BLaER1 (cell line): ENCODE data around the gene ACTN4.
"Not testable (repeated sequence)": the region's sequence is repeated elsewhere in the genome, so short reads cannot be mapped to it uniquely, and the experiment has no call there.

Source experiments
- H3K27ac ChIP-seq: shearing (Covaris generic); formaldehyde crosslinking; 2 replicates; pipeline ENCODE4 v1.8.1; 2022
- H3K27me3 ChIP-seq: shearing (Covaris generic); formaldehyde crosslinking; 2 replicates; pipeline ENCODE4 v1.8.1; 2022
- H3K36me3 ChIP-seq: shearing (Covaris generic); formaldehyde crosslinking; 2 replicates; pipeline ENCODE4 v1.8.1; 2022
- H3K4me1 ChIP-seq: shearing (Covaris generic); formaldehyde crosslinking; 2 replicates; pipeline ENCODE4 v1.8.1; 2022
- H3K4me2 ChIP-seq: shearing (Covaris generic); formaldehyde crosslinking; 2 replicates; pipeline ENCODE4 v1.8.1; 2022
- H3K4me3 ChIP-seq: shearing (Covaris generic); formaldehyde crosslinking; 2 replicates; pipeline ENCODE4 v1.8.1; 2022
- H3K9ac ChIP-seq: shearing (Covaris generic); formaldehyde crosslinking; 2 replicates; pipeline ENCODE4 v1.8.1; 2022
- H3K9me3 ChIP-seq: shearing (Covaris generic); formaldehyde crosslinking; 2 replicates; pipeline ENCODE4 v1.8.1; 2022
- H4K20me1 ChIP-seq: shearing (Covaris generic); formaldehyde crosslinking; 2 replicates; pipeline ENCODE4 v1.8.1; 2022
- Cebpa-rat ChIP-seq: shearing (Covaris generic); IDR thresholded peaks from 2 replicates; pipeline ENCODE4 v1.8.1; 2022

ACTN4 gene

GRCh38 chr19:38618590-38619360 is 28.7 kb upstream of the ACTN4 start, which contains the start of gene EIF3K:
Gene EIF3K, plus strand, starts transcription at chr19:38619188. Its CDS starts 81 bp downstream, at chr19:38619269.
- no peak for TF ChIP-seq Cebpa-rat
- Histone ChIP-seq H3K4me1 (peaks cover 40% of the 10 kb centered on the region), H3K36me3 (peaks cover 45% of the 10 kb centered on the region), H3K9ac (peak within 1 kb of the TSS; percentile 95), H3K4me3 (peak within 1 kb of the TSS; percentile 89), H3K9me3 (no peaks in the 10 kb centered on the region), H3K4me2 (peak within 1 kb of the TSS; percentile 97), H4K20me1 (peaks cover 30% of the 10 kb centered on the region), H3K27me3 (no peaks in the 10 kb centered on the region), H3K27ac (peak within 1 kb of the TSS; percentile 91)

GRCh38 chr19:38619361-38620174 is 27.9 kb upstream of the ACTN4 start:
- H4K20me1 ChIP-seq, result peaks cover 35% of the 10 kb centered on the region
- H3K9me3 ChIP-seq, result no peaks in the 10 kb centered on the region
- peaks cover 40% of the 10 kb centered on the region for H3K4me1 ChIP-seq
- peak overlapping the region; percentile 91 for H3K27ac ChIP-seq
- peak overlapping the region; percentile 97 for H3K4me2 ChIP-seq
- no peaks in the 10 kb centered on the region for H3K27me3 ChIP-seq
- no peak for TF ChIP-seq Cebpa-rat
- peak overlapping the region; percentile 95 for H3K9ac ChIP-seq
- H3K4me3 ChIP-seq, result peak overlapping the region; percentile 89
- peaks cover 52% of the 10 kb centered on the region for H3K36me3 ChIP-seq

- no peak overlapping the region for H3K27ac ChIP-seq
- no peak overlapping the region for H3K4me3 ChIP-seq
- no peaks in the 10 kb centered on the region for H3K27me3 ChIP-seq
- no peak overlapping the region for H3K9ac ChIP-seq
- no peak for TF ChIP-seq Cebpa-rat
- H3K4me1 ChIP-seq, result peaks cover 7% of the 10 kb centered on the region
- H3K9me3 ChIP-seq, result no peaks in the 10 kb centered on the region
- H4K20me1 ChIP-seq, result peaks cover 36% of the 10 kb centered on the region
- peaks cover 97% of the 10 kb centered on the region for H3K36me3 ChIP-seq
- no peak overlapping the region for H3K4me2 ChIP-seq
These were observed 22.6 kb upstream of the ACTN4 start for GRCh38 chr19:38624822-38625221.

GRCh38 chr19:38626401-38626800 is 21.0 kb upstream of the ACTN4 start:
- peaks cover 26% of the 10 kb centered on the region for H4K20me1 ChIP-seq
- no peak for TF ChIP-seq Cebpa-rat
- H3K27me3 ChIP-seq, result no peaks in the 10 kb centered on the region
- no peak overlapping the region for H3K9ac ChIP-seq
- H3K4me2 ChIP-seq, result no peak overlapping the region
- peaks cover 97% of the 10 kb centered on the region for H3K36me3 ChIP-seq
- no peaks in the 10 kb centered on the region for H3K9me3 ChIP-seq
- H3K4me3 ChIP-seq, result no peak overlapping the region
- no peaks in the 10 kb centered on the region for H3K4me1 ChIP-seq
- no peak overlapping the region for H3K27ac ChIP-seq

- no peak overlapping the region for H3K4me2 ChIP-seq
- peaks cover 10% of the 10 kb centered on the region for H4K20me1 ChIP-seq
- no peak overlapping the region for H3K9ac ChIP-seq
- no peaks in the 10 kb centered on the region for H3K9me3 ChIP-seq
- no peak overlapping the region for H3K4me3 ChIP-seq
- peaks cover 93% of the 10 kb centered on the region for H3K36me3 ChIP-seq
- H3K4me1 ChIP-seq, result no peaks in the 10 kb centered on the region
- H3K27me3 ChIP-seq, result no peaks in the 10 kb centered on the region
- H3K27ac ChIP-seq, result no peak overlapping the region
- no peak for TF ChIP-seq Cebpa-rat
These were observed 17.9 kb upstream of the ACTN4 start for GRCh38 chr19:38629568-38629967.

GRCh38 chr19:38631301-38631700 is 16.1 kb upstream of the ACTN4 start:
- not testable (repeated sequence) for H3K9me3 ChIP-seq, H3K4me2 ChIP-seq, H3K27me3 ChIP-seq, H3K9ac ChIP-seq, H3K4me3 ChIP-seq, H3K27ac ChIP-seq, H3K4me1 ChIP-seq
- Histone ChIP-seq H3K36me3 (peaks cover 92% of the 10 kb centered on the region), H4K20me1 (peaks cover 10% of the 10 kb centered on the region)

GRCh38 chr19:38631811-38632475 is 15.5 kb upstream of the ACTN4 start:
- Histone ChIP-seq H4K20me1 (peaks cover 10% of the 10 kb centered on the region), H3K36me3 (peaks cover 90% of the 10 kb centered on the region), H3K4me1 (peaks cover 11% of the 10 kb centered on the region)
- not testable (repeated sequence) for H3K27me3 ChIP-seq, H3K4me2 ChIP-seq, H3K4me3 ChIP-seq, H3K27ac ChIP-seq, H3K9ac ChIP-seq, H3K9me3 ChIP-seq

GRCh38 chr19:38632476-38633213 is 14.8 kb upstream of the ACTN4 start:
- peaks cover 18% of the 10 kb centered on the region for H3K4me1 ChIP-seq
- H3K27me3 ChIP-seq, result no peaks in the 10 kb centered on the region
- no peak overlapping the region for H3K4me2 ChIP-seq
- TF ChIP-seq Cebpa-rat, result no peak
- H3K9me3 ChIP-seq, result no peaks in the 10 kb centered on the region
- H4K20me1 ChIP-seq, result peaks cover 10% of the 10 kb centered on the region
- H3K27ac ChIP-seq, result no peak overlapping the region
- H3K4me3 ChIP-seq, result no peak overlapping the region
- H3K36me3 ChIP-seq, result peaks cover 83% of the 10 kb centered on the region
- no peak overlapping the region for H3K9ac ChIP-seq

GRCh38 chr19:38634757-38635482 is 12.5 kb upstream of the ACTN4 start:
- Histone ChIP-seq H3K9me3 (no peaks in the 10 kb centered on the region), H3K4me1 (peaks cover 24% of the 10 kb centered on the region), H3K27me3 (no peaks in the 10 kb centered on the region), H3K9ac (no peak overlapping the region), H4K20me1 (peaks cover 2% of the 10 kb centered on the region), H3K4me3 (no peak overlapping the region), H3K27ac (no peak overlapping the region), H3K4me2 (no peak overlapping the region), H3K36me3 (peaks cover 67% of the 10 kb centered on the region)
- no peak for TF ChIP-seq Cebpa-rat
